ENCODE results near the gene PDE4D.

- no peak for TF ChIP-seq CTCF (IDR thresholded peaks at IDR 0.05)
- no peak for TF ChIP-seq EZH2phosphoT487 (IDR thresholded peaks at IDR 0.05)
These were observed 637.2 kb downstream of the PDE4D start for GRCh38 chr5:59256331-59256730.

All from neural progenitor cell (in vitro differentiated cells).